ENCODE data around the gene MTUS2.

MTUS2 gene

DNA sequence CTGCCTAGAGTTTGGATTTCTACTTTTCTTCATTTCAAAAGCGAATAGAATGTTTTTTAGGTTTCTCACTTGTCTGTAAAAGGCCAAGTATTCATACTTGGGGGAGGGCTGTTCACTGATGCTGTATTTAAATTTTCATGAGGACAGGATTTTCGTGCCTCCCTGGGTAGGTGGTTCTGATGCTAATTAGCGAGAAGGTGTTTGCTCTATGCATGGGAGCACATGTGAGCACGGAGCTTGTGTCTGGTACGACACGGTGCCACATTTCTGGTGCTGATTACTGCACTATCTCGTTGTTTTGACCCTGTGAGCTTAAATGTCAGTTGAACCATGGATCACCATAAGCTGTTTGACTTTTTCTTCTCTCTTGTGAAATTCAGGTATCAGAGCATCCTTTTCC, 45.8 kb downstream of the MTUS2 start:
- DNase-seq (ENCODE audit: low read depth in 1 of 2, low spot score in 1 of 2): no peak
- in situ Hi-C loops (cut with HindIII; ENCODE audit: low pct_unique_long_range_greater_than_20kb, low sequenced_read_pairs): no loop called here
- no peak for TF ChIP-seq JUND (IDR thresholded peaks at IDR 0.05; ENCODE audit: low read depth)

GRCh38 chr13:28866932-28867331, 46.8 kb downstream of the MTUS2 start:
- no peak for TF ChIP-seq JUND (IDR thresholded peaks at IDR 0.05; ENCODE audit: low read depth)
- DNase-seq (ENCODE audit: low read depth in 1 of 2, low spot score in 1 of 2): no peak
- in situ Hi-C loops (cut with HindIII; ENCODE audit: low pct_unique_long_range_greater_than_20kb, low sequenced_read_pairs): no loop called here

GRCh38 chr13:28867564-28867963, 47.4 kb downstream of the MTUS2 start:
- in situ Hi-C loops (cut with HindIII; ENCODE audit: low pct_unique_long_range_greater_than_20kb, low sequenced_read_pairs): no loop called here
- DNase-seq (ENCODE audit: low read depth in 1 of 2, low spot score in 1 of 2): no peak
- no peak for TF ChIP-seq JUND (IDR thresholded peaks at IDR 0.05; ENCODE audit: low read depth)

DNA sequence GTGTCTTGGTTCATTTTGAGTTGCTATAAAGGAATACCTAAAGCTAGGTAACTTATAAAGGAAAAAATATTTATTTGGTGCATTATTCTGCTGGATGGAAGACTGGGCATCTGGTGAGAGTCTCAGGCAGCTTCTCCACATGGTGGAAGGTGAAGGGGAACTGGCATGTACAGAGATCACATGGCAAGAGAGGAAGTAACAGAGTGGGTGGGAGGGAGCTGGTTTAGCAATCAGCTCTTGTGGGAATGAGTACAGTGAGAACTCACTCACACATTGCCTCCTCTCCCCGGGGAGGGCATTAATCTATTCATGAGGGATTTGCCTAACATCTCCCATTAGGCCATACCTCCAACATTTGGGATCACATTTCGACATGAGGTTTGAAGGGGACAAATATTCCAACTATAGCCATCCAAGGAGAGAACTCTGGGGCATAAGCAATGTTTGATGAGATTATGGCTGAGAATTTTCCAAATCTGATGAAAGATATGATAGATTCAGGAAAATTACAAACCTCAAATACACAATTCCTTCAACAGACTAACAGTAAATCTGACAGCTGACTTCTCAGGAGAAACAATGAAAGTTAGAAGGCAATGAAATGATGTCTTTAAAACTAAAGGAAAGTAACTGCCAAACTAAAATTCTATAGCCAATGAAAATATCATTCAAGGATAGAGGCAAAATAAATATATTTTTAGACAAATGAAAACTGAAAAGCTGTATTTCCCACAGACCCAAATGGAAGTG, 52.5 kb downstream of the MTUS2 start:
- in situ Hi-C loops (cut with HindIII; ENCODE audit: low pct_unique_long_range_greater_than_20kb, low sequenced_read_pairs): no loop called here
- TF ChIP-seq JUND (IDR thresholded peaks at IDR 0.05; ENCODE audit: low read depth): no peak
- DNase-seq (ENCODE audit: low read depth in 1 of 2, low spot score in 1 of 2): no peak

- TF ChIP-seq JUND (IDR thresholded peaks at IDR 0.05; ENCODE audit: low read depth): no peak
- DNase-seq (ENCODE audit: low read depth in 1 of 2, low spot score in 1 of 2): no peak
- in situ Hi-C loops (cut with HindIII; ENCODE audit: low pct_unique_long_range_greater_than_20kb, low sequenced_read_pairs): no loop called here
Measured at GRCh38 chr13:28875846-28876615, 55.9 kb downstream of the MTUS2 start.

DNA sequence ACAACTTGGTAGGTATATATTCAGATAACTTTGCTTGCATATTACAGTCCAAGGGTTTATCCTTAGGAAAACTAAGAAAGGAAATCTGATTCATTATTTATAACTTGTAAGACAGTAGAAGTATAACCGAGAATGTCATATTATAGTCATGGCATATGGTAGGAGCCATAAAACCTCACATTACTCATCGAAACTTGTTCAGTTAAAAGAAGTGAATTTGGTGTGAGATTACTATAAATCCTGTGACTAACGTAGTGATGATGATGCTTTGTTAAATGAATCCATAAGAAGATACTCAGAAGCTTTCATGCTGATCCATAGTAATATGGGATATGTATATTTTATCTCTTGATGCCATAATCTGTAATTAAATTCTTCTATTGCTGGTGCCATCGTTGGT, 57.3 kb downstream of the MTUS2 start:
- no peak for DNase-seq (ENCODE audit: low read depth in 1 of 2, low spot score in 1 of 2)
- TF ChIP-seq JUND (IDR thresholded peaks at IDR 0.05; ENCODE audit: low read depth): no peak
- in situ Hi-C loops (cut with HindIII; ENCODE audit: low pct_unique_long_range_greater_than_20kb, low sequenced_read_pairs): no loop called here

GRCh38 chr13:28885181-28885580, 65.0 kb downstream of the MTUS2 start:
- TF ChIP-seq JUND (IDR thresholded peaks at IDR 0.05; ENCODE audit: low read depth): no peak
- in situ Hi-C loops (cut with HindIII; ENCODE audit: low pct_unique_long_range_greater_than_20kb, low sequenced_read_pairs): no loop called here
- no peak for DNase-seq (ENCODE audit: low read depth in 1 of 2, low spot score in 1 of 2)

DNA sequence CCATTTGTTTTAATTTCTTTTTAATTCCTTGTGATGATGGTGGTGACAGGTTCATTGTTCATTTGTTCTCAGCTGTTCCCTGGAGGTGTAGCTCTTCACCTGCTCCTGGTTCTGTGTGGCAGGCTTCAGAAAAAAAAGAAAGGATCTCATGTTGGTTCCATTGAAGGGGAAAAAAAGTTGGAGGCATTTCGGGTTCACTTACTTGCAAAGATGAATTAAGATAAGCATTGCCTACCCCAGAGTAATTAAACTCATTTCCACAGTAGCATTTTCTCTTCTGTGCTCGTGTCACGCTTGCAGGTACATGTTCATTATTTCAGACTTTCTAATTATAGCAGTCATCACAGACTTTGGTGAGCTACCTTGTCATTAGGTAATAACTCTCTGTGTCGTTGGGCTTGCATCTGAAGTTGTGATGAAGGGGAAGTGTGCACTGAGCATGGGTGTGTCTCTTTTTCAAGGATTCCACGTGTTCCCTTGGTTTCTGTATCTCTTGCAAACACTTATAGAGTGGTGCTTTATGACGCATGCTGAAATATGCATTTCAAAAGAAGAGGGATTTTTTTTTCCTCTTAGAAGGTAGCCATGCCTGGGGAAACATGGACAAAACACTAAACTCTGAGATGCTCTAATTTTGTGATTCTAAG, 69.1 kb downstream of the MTUS2 start:
- in situ Hi-C loops (cut with HindIII; ENCODE audit: low pct_unique_long_range_greater_than_20kb, low sequenced_read_pairs): no loop called here
- TF ChIP-seq JUND (IDR thresholded peaks at IDR 0.05; ENCODE audit: low read depth): no peak

DNA sequence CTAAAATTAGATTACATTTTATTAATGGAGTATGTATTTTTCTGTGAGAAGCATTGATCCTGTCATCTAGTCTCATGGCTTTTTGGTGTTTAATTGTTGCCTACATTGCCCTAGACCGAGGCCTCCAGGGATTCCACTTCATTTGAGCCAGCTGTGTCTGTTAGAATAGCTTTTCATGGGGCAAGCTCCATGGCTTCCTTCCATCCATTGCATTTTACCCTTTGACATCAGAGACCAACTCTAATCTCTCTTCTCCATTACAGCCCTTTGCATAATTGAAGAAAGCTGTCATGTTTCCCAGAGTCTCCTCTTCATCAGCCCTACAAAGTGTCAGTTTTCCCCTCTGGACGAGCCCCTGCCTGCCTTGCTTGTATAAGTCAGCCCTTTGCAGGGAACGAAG, 70.6 kb downstream of the MTUS2 start:
- no peak for DNase-seq (ENCODE audit: low read depth in 1 of 2, low spot score in 1 of 2)
- in situ Hi-C loops (cut with HindIII; ENCODE audit: low pct_unique_long_range_greater_than_20kb, low sequenced_read_pairs): no loop called here
- no peak for TF ChIP-seq JUND (IDR thresholded peaks at IDR 0.05; ENCODE audit: low read depth)

More for the DNA sequence above, 69.1 kb downstream of the MTUS2 start:
- no peak for DNase-seq (ENCODE audit: low read depth in 1 of 2, low spot score in 1 of 2)

- no peak for DNase-seq (ENCODE audit: low read depth in 1 of 2, low spot score in 1 of 2)
- TF ChIP-seq JUND (IDR thresholded peaks at IDR 0.05; ENCODE audit: low read depth): no peak
- in situ Hi-C loops (cut with HindIII; ENCODE audit: low pct_unique_long_range_greater_than_20kb, low sequenced_read_pairs): no loop called here
Measured at GRCh38 chr13:28918030-28918429, 97.9 kb downstream of the MTUS2 start.

GRCh38 chr13:28922341-28922740, 102.2 kb downstream of the MTUS2 start:
- DNase-seq (ENCODE audit: low read depth in 1 of 2, low spot score in 1 of 2): no peak
- in situ Hi-C loops (cut with HindIII; ENCODE audit: low pct_unique_long_range_greater_than_20kb, low sequenced_read_pairs): no loop called here
- no peak for TF ChIP-seq JUND (IDR thresholded peaks at IDR 0.05; ENCODE audit: low read depth)

GRCh38 chr13:28935104-28935503, 115.0 kb downstream of the MTUS2 start:
- DNase-seq (ENCODE audit: low read depth in 1 of 2, low spot score in 1 of 2): no peak
- in situ Hi-C loops (cut with HindIII; ENCODE audit: low pct_unique_long_range_greater_than_20kb, low sequenced_read_pairs): no loop called here

GRCh38 chr13:28942906-28943305, 122.8 kb downstream of the MTUS2 start:
- no peak for DNase-seq (ENCODE audit: low read depth in 1 of 2, low spot score in 1 of 2)
- TF ChIP-seq JUND (IDR thresholded peaks at IDR 0.05; ENCODE audit: low read depth): no peak
- in situ Hi-C loops (cut with HindIII; ENCODE audit: low pct_unique_long_range_greater_than_20kb, low sequenced_read_pairs): no loop called here

More at GRCh38 chr13:28935104-28935503, 115.0 kb downstream of the MTUS2 start:
- TF ChIP-seq JUND (IDR thresholded peaks at IDR 0.05; ENCODE audit: low read depth): no peak
